Peyer's patch (tissue), 4 donors: Measurements from ENCODE around the gene MIA2.
"Not testable (repeated sequence)": the region's sequence is repeated elsewhere in the genome, so short reads cannot be mapped to it uniquely, and the experiment has no call there.

Experiments
- POLR2A ChIP-seq, 2 donors: fragments of 450-650 bp; IDR thresholded peaks; one replicate each; pipeline ENCODE4 v1.5.1; 2017; ENCODE audit warnings: antibody characterized with exemption in 2 of 2, mild to moderate bottlenecking in 2 of 2, moderate library complexity in 2 of 2
- TF ChIP-seq, protein P1 (sequence below), 6 experiments: fragments of 450-650 bp in 4 of 6; fragments of 200-600 bp in 2 of 6; sonication (generic) in 1 of 6; IDR thresholded peaks; one replicate each; pipeline ENCODE4 v1.5.1; 2017 to 2019; ENCODE audit warnings: antibody characterized with exemption in 6 of 6, mild to moderate bottlenecking in 3 of 6, moderate library complexity in 1 of 6

DNA sequence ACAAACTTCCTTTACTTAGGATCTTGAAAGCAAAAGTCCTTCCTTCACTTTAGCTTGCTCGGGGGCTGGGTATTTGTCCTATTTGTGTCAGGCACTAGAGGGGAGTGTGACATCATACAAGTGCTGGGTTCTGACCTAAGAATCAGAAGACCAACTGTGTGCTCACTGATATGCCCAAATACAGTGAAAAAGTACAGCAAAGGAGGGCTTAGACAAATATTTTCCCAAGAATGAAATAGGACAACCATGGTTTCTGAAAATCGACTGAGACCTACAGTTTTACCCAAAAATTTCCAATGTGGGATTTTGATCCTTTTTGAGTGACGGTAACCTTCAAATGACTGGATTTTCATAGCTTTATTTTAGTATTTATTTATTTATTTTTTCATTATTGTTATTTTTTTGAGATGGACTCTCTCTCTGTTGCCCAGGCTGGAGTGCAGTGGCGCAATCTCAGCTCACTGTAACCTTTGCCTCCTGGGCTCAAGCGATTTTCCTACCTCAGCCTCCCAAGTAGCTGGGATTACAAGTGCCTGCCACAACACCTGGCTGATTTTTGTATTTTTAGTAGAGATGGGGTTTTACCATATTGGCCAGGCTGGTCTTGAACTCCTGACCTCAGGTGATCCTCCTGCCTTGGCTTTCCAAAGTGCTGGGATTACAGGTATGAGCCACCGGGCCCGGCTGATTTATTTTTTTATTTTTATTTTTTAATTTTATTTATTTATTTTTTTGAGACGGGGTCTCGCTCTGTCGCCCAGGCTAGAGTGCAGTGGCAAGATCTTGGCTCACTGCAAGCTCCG is 1.8 kb upstream of the MIA2 start:
- TF ChIP-seq, protein P1, sequence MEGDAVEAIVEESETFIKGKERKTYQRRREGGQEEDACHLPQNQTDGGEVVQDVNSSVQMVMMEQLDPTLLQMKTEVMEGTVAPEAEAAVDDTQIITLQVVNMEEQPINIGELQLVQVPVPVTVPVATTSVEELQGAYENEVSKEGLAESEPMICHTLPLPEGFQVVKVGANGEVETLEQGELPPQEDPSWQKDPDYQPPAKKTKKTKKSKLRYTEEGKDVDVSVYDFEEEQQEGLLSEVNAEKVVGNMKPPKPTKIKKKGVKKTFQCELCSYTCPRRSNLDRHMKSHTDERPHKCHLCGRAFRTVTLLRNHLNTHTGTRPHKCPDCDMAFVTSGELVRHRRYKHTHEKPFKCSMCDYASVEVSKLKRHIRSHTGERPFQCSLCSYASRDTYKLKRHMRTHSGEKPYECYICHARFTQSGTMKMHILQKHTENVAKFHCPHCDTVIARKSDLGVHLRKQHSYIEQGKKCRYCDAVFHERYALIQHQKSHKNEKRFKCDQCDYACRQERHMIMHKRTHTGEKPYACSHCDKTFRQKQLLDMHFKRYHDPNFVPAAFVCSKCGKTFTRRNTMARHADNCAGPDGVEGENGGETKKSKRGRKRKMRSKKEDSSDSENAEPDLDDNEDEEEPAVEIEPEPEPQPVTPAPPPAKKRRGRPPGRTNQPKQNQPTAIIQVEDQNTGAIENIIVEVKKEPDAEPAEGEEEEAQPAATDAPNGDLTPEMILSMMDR (IDR thresholded peaks at IDR 0.05): peak in 4 of 6 experiments; percentile 15 to 49 (median 42)
- not testable (repeated sequence) for TF ChIP-seq POLR2A (IDR thresholded peaks at IDR 0.05)
